ENCODE results near the gene CDC14B.

DNA sequence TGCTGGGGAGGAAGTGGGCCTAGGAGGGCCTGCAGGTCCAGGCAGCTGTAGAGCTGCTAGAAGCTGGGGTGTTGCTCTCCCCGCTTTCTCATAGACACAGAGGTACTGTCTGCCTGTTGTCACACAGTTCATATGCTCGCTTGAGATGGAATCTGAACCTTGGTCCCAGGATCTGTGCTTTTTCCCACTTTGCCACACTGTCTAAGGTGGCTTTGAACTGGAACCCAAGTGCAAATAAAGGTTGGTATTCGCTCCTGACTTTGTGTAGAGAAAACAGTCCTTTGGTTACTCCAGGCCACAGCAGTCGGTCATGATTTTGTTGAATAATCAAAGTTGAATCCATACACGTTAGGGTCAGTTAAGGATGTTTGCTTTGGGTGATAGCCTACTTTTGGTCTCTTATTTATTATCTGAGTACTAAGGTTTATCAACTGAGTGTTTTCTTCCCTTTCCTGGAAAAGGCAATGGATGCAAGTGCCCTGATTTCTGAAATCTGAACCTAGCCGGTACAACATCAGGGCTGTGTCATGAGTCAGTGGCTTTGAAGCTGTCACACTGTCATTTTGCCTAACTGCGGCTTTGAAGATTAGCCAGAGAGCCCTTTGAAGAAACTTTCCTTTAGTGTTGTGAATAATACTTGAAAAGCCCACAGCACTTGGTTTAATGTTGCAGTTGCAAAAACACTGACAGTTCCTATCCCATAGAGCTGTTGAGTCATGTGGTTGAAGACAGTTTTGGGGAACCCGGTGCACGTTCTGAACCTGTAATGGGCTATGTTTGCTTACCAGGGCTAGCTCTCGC is 128.4 kb downstream of the CDC14B start:
- TF ChIP-seq, protein P1, sequence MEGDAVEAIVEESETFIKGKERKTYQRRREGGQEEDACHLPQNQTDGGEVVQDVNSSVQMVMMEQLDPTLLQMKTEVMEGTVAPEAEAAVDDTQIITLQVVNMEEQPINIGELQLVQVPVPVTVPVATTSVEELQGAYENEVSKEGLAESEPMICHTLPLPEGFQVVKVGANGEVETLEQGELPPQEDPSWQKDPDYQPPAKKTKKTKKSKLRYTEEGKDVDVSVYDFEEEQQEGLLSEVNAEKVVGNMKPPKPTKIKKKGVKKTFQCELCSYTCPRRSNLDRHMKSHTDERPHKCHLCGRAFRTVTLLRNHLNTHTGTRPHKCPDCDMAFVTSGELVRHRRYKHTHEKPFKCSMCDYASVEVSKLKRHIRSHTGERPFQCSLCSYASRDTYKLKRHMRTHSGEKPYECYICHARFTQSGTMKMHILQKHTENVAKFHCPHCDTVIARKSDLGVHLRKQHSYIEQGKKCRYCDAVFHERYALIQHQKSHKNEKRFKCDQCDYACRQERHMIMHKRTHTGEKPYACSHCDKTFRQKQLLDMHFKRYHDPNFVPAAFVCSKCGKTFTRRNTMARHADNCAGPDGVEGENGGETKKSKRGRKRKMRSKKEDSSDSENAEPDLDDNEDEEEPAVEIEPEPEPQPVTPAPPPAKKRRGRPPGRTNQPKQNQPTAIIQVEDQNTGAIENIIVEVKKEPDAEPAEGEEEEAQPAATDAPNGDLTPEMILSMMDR (IDR thresholded peaks at IDR 0.05; ENCODE audit: low read length), result no peak
- no peak for TF ChIP-seq EZH2 (optimal IDR thresholded peaks at IDR 0.05; ENCODE audit: low read depth, low read length)
- no peak for TF ChIP-seq EZH2phosphoT487 (IDR thresholded peaks at IDR 0.05; ENCODE audit: low read length)

All from MM.1S (cell line).